Measurements from ENCODE around the gene FGF7. TPM values are rescaled to one million over a fixed set of nuclear protein-coding genes. Genes with fewer than 3 reads are reported as not detected.
A peak's percentile ranks its signal among the peaks of the same experiment; 100 is the strongest.

Gene FGF7
- total RNA-seq (23.8 TPM), polyA plus RNA-seq (ENCODE audit: insufficient read depth, low read depth, low replicate concordance) (3.8 TPM)
- long read RNA-seq, donor 1, full-length matches to known transcripts = 2 of 2 reads
- long read RNA-seq, donor 1, partial matches to known transcripts = 0 of 2 reads
- long read RNA-seq, donor 1, other reads (novel, unspliced or antisense) = 0 of 2 reads
- long read RNA-seq, donor 2, full-length matches to known transcripts = 6 of 6 reads
- long read RNA-seq, donor 2, partial matches to known transcripts = 0 of 6 reads
- long read RNA-seq, donor 2, other reads (novel, unspliced or antisense) = 0 of 6 reads
- long read RNA-seq, donor 3, full-length matches to known transcripts = 6 of 20 reads
- long read RNA-seq, donor 3, partial matches to known transcripts = 14 of 20 reads
- long read RNA-seq, donor 3, other reads (novel, unspliced or antisense) = 0 of 20 reads
- long read RNA-seq, donor 4, full-length matches to known transcripts = 2 of 2 reads
- long read RNA-seq, donor 4, partial matches to known transcripts = 0 of 2 reads
- long read RNA-seq, donor 4, other reads (novel, unspliced or antisense) = 0 of 2 reads
- long read RNA-seq, donor 5, full-length matches to known transcripts = 1 of 1 reads
- long read RNA-seq, donor 5, partial matches to known transcripts = 0 of 1 reads
- long read RNA-seq, donor 5, other reads (novel, unspliced or antisense) = 0 of 1 reads
- long read RNA-seq, donor 6, full-length matches to known transcripts = 8 of 15 reads
- long read RNA-seq, donor 6, partial matches to known transcripts = 7 of 15 reads
- long read RNA-seq, donor 6, other reads (novel, unspliced or antisense) = 0 of 15 reads
- long read RNA-seq, donor 7, full-length matches to known transcripts = 3 of 4 reads
- long read RNA-seq, donor 7, partial matches to known transcripts = 1 of 4 reads
- long read RNA-seq, donor 7, other reads (novel, unspliced or antisense) = 0 of 4 reads
- long read RNA-seq, donor 8, full-length matches to known transcripts = 6 of 6 reads
- long read RNA-seq, donor 8, partial matches to known transcripts = 0 of 6 reads
- long read RNA-seq, donor 8, other reads (novel, unspliced or antisense) = 0 of 6 reads
- long read RNA-seq, donor 9, full-length matches to known transcripts = 3 of 3 reads
- long read RNA-seq, donor 9, partial matches to known transcripts = 0 of 3 reads
- long read RNA-seq, donor 9, other reads (novel, unspliced or antisense) = 0 of 3 reads
- long read RNA-seq, donor 10, full-length matches to known transcripts = 5 of 5 reads
- long read RNA-seq, donor 10, partial matches to known transcripts = 0 of 5 reads
- long read RNA-seq, donor 10, other reads (novel, unspliced or antisense) = 0 of 5 reads

- H3K4me3 ChIP-seq (ENCODE audit: low read length in 3 of 3) = peak within 1 kb of the TSS; percentile 33 to 76 (median 59)
- H3K4me1 ChIP-seq (ENCODE audit: control insufficient read depth in 2 of 3, insufficient read depth in 2 of 3, low read depth in 1 of 3, low read length in 3 of 3) = no peaks in the 10 kb centered on the region
- intact Hi-C loops (cut with DNase I) = loop anchor here (10.0 kb wide), 1 partner anchor 188 kb away; no protein-coding TSS in a partner anchor
- no peaks in the 10 kb centered on the region for H3K36me3 ChIP-seq (ENCODE audit: control insufficient read depth in 2 of 3, insufficient read depth in 3 of 3, low read length in 3 of 3)
- peak within 1 kb of the TSS in 1 of 2 donors; percentile 50 for H3K27ac ChIP-seq (ENCODE audit: low read depth in 2 of 2, low read length in 2 of 2)
- FAIRE-seq = no peak
- DNase-seq = peak in 3 of 5 donors; percentile 22 to 75 (median 65)
- H3K9me3 ChIP-seq (ENCODE audit: control insufficient read depth in 2 of 3, insufficient read depth in 1 of 3, low read length in 3 of 3) = no peaks in the 10 kb centered on the region
- no peaks in the 10 kb centered on the region for H3K27me3 ChIP-seq (ENCODE audit: control insufficient read depth, insufficient read depth, low read length)
- peak within 1 kb of the TSS in 2 of 3 donors; percentile 42 to 69 for H3K9ac ChIP-seq (ENCODE audit: low read length in 3 of 3)
- no peak for TF ChIP-seq CTCF (IDR thresholded peaks at IDR 0.05; ENCODE audit: borderline replicate concordance, extremely low read depth, insufficient read depth)
Measured at GRCh38 chr15:49423021-49423420, at the start of gene FGF7. TSS of gene FGF7 (plus strand) at chr15:49423242. CDS start at chr15:49424298, 1,056 bp downstream.

- no peak for FAIRE-seq
- DNase-seq = peak in 1 of 5 donors; percentile 22
- Histone ChIP-seq H3K4me3 (ENCODE audit: low read length in 3 of 3) (no peak overlapping the region), H3K4me1 (ENCODE audit: control insufficient read depth in 2 of 3, insufficient read depth in 2 of 3, low read depth in 1 of 3, low read length in 3 of 3) (no peaks in the 10 kb centered on the region), H3K27ac (ENCODE audit: low read depth in 2 of 2, low read length in 2 of 2) (no peak overlapping the region), H3K27me3 (ENCODE audit: control insufficient read depth, insufficient read depth, low read length) (no peaks in the 10 kb centered on the region), H3K9me3 (ENCODE audit: control insufficient read depth in 2 of 3, insufficient read depth in 1 of 3, low read length in 3 of 3) (no peaks in the 10 kb centered on the region), H3K36me3 (ENCODE audit: control insufficient read depth in 2 of 3, insufficient read depth in 3 of 3, low read length in 3 of 3) (no peaks in the 10 kb centered on the region), H3K9ac (ENCODE audit: low read length in 3 of 3) (no peak overlapping the region)
- intact Hi-C loops (cut with DNase I) = no loop called here
- no peak for TF ChIP-seq CTCF (IDR thresholded peaks at IDR 0.05; ENCODE audit: borderline replicate concordance, extremely low read depth, insufficient read depth)
Measured at GRCh38 chr15:49379996-49380395, 43.0 kb upstream of the FGF7 start.

GRCh38 chr15:49380912-49381311 is 42.1 kb upstream of the FGF7 start:
- no peak for DNase-seq
- Histone ChIP-seq H3K9ac (ENCODE audit: low read length in 3 of 3) (no peak overlapping the region), H3K27me3 (ENCODE audit: control insufficient read depth, insufficient read depth, low read length) (no peaks in the 10 kb centered on the region), H3K4me3 (ENCODE audit: low read length in 3 of 3) (no peak overlapping the region), H3K4me1 (ENCODE audit: control insufficient read depth in 2 of 3, insufficient read depth in 2 of 3, low read depth in 1 of 3, low read length in 3 of 3) (no peaks in the 10 kb centered on the region), H3K27ac (ENCODE audit: low read depth in 2 of 2, low read length in 2 of 2) (no peak overlapping the region), H3K36me3 (ENCODE audit: control insufficient read depth in 2 of 3, insufficient read depth in 3 of 3, low read length in 3 of 3) (no peaks in the 10 kb centered on the region), H3K9me3 (ENCODE audit: control insufficient read depth in 2 of 3, insufficient read depth in 1 of 3, low read length in 3 of 3) (no peaks in the 10 kb centered on the region)
- TF ChIP-seq CTCF (IDR thresholded peaks at IDR 0.05; ENCODE audit: borderline replicate concordance, extremely low read depth, insufficient read depth) = no peak
- intact Hi-C loops (cut with DNase I) = no loop called here
- no peak for FAIRE-seq

Data from kidney (tissue), 22 donors.